DMS114 treated with DMSO at 0.1 percent for 48 hours (cell line): ENCODE data around the gene LINGO3.
"Not testable (repeated sequence)": the region's sequence is repeated elsewhere in the genome, so short reads cannot be mapped to it uniquely, and the experiment has no call there.

Experiments used
- DNase-seq: peaks from one replicate; lab custom pipeline; 2025; ENCODE audit not compliant: unreplicated experiment; lab: John Stamatoyannopoulos, UW

LINGO3 gene

DNA sequence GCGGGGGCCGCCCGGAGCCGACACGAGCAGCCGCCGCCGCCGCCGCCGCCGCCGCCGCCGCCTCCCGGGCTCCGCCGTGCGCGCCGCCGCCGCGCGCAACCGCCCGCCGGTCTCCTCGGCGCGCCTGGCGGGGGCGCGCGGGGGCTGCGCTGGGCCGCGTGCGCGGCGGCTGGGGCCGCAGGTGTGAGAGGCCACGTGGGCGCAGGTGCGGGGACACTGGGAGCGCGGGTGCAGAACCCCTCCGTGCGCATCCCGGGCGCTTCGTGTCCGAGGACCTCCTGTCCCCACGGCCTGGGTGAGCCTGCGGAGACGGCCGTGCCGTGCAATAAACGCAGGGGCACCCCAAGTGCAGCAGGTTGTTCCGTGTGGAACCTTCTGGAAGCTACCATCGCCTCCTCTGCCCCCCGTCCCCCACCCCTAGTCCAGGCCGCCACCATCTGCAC, at the start of gene LINGO3:
Gene LINGO3, minus strand, starts transcription at position 41 of the 443 bp plus-strand sequence. CDS start 16,378 bp downstream, outside the sequence.
- DNase-seq, result no peak

GRCh38 chr19:2356036-2356646, 48.2 kb upstream of the LINGO3 start:
- DNase-seq, result no peak

- no peak for DNase-seq
Measured at GRCh38 chr19:2355168-2356035, 47.4 kb upstream of the LINGO3 start.

- DNase-seq, result no peak
Measured at GRCh38 chr19:2354670-2355069, 46.7 kb upstream of the LINGO3 start.

DNA sequence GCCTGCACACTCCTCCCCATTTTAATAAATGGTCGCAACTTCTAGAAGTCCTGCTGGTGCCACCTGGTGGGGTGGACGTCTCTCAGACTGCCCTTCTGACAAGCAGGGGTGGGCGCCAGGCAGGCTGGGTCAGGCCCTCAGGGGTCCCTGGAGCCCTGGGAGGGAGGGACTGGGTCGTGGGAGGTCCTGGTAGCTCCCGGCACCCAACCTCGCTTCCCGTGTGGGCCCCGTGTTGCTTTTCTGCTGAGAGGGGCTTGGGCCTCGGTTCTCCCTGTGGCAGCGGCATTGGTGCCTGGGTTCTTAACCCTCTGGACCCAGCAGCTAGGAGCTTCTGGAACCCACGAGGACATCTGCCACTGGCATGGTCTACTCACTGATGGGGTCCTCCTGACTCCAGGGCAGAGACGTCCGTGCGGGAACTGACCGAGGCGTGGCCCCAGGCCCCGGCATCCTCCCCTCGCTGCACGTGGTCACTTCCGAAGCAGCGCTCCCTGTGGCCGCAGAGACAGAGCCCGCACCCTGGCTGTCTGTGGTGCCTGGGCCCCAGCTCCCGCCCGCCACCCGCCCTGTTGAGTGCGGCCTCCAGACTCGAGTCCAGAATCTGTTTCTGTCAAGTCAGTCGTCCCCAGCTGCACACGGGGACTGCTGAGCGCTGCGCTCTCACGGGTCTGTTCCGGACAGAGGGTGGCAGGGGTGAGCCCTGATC, 46.1 kb upstream of the LINGO3 start:
- no peak for DNase-seq

DNA sequence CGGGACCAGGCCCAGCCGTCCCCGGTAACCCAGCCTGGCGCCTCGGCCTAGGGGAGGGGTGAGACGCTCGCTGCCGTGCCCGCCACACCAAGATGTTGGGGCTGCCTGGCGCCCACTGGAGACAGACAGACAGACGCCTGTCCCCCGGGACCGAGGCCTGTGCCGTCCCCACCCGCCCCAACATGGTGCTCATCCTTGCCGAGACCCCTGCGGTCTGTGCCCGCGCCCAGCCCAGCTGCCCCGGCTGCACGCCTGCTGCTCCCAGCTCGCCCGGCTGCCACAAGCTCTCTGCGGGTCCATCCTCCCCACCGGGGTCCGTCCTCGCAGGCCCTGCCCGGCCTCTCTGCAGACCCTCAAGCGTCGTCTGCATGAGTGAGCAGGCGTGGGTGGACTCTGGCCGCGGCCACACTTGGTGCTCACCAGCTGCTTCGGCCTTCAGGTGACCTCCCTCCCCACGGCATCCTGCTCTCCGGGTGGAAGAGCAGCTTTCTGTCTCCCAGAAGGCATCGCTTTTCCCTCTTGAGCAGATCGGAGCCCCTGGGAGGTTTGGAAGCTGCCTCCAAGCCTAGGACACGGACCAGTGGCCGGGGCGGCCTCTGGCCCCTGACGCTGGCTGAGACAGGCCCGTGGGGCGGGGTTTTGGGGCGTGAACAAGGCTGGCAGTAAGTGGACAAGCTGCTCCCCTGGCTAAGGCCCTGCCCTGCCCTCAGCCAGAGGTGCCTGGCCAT, 45.4 kb upstream of the LINGO3 start:
- no peak for DNase-seq

- DNase-seq, result no peak
Measured at GRCh38 chr19:2352121-2352520, 44.2 kb upstream of the LINGO3 start.

DNA sequence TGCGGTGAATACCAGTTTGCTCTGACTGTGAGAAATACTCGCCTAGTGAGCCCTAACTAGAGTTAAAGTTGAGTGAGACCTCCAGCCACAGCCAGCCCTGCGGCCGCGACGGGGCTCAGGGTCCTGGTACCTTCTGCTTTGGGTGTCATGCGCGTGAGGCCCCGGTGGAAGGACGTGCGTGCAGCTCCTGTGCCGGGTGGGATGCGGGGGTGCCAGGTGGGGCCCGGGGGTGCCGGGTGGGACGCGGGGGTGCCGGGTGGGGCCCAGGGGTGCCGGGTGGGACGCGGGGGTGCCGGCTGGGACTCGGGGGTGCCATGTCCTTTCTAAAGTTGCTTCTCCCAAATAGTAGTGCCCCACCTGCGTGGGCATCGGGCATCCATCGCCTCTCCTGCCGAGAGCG, 43.6 kb upstream of the LINGO3 start:
- no peak for DNase-seq

DNA sequence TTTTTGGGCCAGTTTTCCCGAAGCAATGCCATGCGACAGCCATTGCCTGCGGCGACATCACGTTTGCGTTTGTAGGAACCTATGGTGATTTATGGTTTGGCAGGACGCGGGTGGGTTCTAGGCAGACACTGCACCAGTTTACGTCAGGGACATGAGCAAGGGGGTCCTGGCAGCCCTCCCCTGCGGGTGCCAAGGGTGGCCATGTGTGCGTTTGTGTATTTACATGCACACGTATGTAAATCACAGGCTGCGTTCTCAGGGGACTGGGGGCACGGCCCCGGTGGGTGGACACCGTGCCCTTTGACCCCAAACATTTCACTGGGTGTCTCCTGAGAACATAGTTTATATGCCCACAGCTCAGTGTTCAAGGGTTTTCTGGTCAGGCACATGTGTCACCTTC, 42.7 kb upstream of the LINGO3 start:
- no peak for DNase-seq

DNA sequence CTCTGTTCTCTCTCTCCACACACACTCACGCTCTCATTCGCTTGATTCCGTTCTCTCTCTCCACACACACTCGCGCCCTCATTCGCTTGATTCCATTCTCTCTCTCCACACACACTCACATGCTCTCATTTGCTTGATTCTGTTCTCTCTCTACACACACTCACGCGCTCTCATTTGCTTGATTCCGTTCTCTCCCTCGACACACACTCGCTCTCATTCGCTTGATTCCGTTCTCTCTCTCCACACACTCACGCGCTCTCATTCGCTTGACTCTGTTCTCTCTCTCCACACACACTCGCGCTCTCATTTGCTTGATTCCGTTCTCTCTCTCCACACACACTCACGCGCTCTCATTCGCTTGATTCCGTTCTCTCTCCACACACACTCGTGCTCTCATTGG, 41.9 kb upstream of the LINGO3 start:
- not testable (repeated sequence) for DNase-seq

GRCh38 chr19:2345794-2346663, 38.1 kb upstream of the LINGO3 start:
- no peak for DNase-seq

DNA sequence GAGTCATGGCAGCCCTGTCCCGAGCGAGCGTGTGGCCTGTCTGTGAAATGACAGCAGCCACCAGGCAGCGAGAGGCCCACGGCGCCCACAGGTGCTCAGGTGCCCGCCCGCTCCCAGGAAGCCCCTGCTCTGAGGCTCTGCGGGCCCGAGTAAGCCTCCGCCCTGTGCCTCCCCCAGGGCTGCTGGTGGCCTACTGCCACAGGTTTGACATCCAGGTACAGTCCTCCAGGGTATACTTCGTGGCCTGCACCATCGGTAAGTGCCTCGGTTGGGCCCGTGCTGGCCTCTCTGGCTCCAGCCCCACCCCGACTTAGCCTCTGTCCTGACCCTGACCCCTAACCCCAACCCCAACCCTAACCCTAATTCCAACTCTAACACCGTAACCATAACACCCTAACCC, 37.1 kb upstream of the LINGO3 start:
- no peak for DNase-seq

DNA sequence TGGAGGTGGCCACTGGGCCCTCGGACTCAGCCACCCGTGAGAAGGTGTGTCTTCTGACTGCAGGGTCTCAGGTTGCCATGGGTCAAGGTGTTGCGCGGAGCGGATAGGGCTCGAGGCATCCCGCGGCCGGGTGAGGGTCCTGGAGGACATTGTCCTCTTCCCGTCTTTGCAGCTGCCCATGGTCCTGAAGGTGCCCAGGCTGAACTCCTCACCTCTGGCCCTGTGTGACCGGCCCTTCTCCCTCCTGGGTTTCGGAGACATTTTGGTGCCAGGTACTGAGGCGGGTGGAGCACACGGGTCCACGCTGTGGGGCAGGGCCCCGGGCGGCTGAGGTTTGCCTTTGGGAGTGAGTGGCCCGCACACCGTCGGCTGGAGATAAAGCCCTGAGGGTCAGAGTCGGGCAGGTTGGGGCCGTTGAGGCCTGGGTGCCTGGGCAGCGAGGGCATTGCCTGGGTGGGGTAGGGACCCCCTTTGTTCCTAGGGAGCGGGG, 36.5 kb upstream of the LINGO3 start:
- no peak for DNase-seq

GRCh38 chr19:2343289-2343982, 35.5 kb upstream of the LINGO3 start:
- DNase-seq, result no peak

DNA sequence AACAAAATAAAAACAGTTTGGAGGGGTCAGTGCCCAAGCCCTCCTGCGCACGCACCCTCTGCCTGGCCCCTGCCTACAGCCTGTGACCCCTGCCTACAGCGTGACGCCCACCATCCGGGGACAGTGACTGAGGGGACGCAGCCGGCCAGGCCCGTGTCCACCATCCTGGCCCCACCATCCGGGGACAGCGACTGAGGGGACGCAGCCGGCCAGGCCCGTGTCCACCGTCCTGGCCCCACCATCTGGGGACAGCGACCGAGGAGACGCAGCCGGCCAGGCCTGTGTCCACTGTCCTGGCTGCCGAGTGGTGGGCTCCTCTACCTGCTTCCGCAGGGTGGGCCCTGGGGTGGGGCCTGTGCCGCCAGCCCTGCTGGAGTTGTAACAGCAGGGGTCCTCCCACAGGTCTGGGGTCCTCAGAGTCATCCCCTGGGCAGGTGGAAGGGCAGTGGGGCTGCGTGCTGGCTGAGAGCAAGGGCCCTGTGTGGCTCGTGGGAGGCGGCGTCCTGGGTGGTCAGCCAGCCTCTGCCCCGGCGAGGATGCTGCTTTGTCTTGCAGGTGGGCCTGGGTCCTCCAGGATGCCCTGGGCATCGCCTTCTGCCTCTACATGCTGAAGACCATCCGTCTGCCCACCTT, 34.8 kb upstream of the LINGO3 start:
- DNase-seq, result no peak

GRCh38 chr19:2341982-2342381, 34.0 kb upstream of the LINGO3 start:
- DNase-seq, result no peak

- DNase-seq, result no peak
Measured at GRCh38 chr19:2341244-2341751, 33.3 kb upstream of the LINGO3 start.

GRCh38 chr19:2340496-2341243, 32.7 kb upstream of the LINGO3 start:
- no peak for DNase-seq
